GM18907 (cell line): ENCODE measurements around the gene GUSB.
"Not testable (repeated sequence)": the region's sequence is repeated elsewhere in the genome, so short reads cannot be mapped to it uniquely, and the experiment has no call there.

Experiments
- ATAC-seq: cut with Tn5 transposase; IDR thresholded peaks from one replicate; pipeline ENCODE4 v1.9.1; 2021; ENCODE audit warnings: mild to moderate bottlenecking, moderate library complexity; ENCODE audit not compliant: unreplicated experiment

GUSB gene

DNA sequence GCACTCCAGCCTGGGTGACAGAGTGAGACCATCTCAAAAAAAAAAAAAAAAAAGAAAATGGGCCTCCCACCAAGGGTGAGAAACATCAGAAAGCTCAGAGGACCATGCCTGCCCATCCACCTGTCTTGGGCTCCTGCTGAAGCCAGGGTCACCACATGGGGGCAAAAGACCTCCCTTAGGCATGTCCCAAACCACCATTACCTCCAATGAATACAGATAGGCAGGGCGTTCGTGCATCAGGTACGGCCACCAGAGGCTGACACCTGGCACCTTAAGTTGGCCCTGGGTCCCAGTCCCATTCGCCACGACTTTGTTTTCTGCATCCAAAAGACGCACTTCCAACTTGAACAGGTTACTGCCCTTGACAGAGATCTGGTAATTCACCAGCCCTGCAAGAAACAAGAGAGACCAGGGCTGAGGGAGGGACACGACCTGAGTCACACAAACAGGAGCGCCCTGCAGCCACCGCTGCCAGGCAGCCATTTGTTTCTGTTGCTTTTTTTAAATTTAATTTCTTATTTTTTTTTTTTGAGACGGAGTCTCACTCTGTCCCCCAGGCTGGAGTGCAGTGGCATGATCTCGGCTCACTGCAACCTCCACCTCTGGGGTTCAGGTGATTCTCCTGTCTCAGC lies 6.1 kb downstream of the GUSB start:
- no peak for ATAC-seq

DNA sequence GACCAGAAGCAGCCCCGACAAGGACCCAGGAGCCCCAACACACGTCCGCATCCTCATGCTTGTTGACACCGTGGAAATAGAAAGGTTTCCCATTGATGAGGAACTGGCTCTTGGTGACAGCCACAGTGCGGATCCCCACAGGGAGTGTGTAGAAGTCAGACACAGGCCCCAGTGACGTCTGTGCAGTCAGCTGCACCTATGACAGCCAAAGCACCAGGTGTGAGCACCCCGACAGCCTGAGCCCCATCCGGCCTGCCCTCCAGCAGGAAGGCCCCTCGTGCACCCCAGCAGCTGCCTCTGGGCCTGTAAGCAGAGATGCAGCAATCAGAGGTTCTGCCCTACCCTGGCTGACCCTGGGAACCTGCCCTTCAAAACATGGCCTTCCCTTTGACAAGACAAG lies 7.1 kb downstream of the GUSB start:
- ATAC-seq, result no peak

DNA sequence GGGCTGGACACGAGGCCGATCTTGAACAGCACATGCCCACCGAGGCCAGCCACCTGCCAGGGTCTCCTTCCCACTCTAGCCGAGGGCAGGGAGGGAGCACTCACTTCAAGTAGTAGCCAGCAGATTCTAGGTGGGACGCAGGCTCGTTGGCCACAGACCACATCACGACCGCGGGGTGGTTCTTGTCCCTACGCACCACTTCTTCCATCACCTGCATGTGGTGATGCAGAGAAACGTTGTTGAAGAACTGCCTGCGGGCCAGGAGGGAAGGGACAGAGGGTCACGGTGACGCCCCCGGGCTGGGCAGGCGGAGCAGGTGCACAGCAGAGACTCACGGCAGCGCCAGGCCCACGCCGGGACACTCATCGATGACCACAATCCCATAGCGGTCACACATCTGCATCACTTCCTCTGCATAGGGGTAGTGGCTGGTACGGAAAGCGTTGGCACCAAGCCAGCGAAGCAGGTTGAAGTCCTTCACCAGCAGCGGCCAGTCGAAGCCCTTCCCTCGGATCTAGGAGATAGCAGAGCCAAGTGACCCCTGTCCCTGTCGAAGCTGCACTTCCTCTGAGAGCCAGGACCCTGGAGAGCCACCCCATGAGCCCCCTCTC lies 7.7 kb downstream of the GUSB start:
- no peak for ATAC-seq

DNA sequence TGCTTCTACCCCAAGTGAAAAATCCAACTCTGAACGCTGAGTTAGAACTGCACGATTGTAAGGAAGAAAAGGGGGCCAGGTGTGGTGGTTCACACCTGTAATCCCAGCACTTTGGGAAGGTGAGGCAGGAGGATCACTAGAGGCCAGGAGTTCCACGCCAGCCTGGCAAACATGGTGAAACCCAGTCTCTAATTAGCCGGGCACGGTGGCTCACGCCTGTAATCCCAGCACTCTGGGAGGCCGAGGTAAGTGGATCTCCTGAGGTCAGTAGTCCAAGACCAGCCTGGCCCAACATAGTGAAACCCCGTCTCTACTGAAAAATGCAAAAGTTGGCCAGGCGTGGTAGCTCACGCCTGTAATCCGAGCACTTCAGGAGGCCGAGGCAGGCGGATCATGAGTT lies 9.0 kb downstream of the GUSB start:
- ATAC-seq, result no peak

DNA sequence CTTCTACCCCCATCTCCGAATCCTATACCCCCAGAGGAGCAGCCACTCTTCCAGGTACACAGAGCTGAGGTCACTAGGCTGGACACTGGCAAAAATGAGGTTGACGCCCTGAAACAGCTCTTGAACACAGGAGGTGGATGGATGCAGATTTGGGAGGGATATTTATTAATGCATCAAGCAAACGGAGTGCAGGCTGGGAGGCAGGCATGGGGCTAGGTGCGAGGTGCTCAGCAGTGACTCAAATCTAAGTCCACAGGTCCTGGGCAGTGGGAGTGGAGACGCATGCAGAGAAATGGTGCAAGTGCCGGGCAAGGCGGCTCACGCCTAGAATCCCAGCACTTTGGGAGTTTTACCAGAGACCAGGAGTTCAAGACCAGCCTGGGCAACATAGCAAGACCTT lies 11.0 kb downstream of the GUSB start:
- ATAC-seq, result no peak

DNA sequence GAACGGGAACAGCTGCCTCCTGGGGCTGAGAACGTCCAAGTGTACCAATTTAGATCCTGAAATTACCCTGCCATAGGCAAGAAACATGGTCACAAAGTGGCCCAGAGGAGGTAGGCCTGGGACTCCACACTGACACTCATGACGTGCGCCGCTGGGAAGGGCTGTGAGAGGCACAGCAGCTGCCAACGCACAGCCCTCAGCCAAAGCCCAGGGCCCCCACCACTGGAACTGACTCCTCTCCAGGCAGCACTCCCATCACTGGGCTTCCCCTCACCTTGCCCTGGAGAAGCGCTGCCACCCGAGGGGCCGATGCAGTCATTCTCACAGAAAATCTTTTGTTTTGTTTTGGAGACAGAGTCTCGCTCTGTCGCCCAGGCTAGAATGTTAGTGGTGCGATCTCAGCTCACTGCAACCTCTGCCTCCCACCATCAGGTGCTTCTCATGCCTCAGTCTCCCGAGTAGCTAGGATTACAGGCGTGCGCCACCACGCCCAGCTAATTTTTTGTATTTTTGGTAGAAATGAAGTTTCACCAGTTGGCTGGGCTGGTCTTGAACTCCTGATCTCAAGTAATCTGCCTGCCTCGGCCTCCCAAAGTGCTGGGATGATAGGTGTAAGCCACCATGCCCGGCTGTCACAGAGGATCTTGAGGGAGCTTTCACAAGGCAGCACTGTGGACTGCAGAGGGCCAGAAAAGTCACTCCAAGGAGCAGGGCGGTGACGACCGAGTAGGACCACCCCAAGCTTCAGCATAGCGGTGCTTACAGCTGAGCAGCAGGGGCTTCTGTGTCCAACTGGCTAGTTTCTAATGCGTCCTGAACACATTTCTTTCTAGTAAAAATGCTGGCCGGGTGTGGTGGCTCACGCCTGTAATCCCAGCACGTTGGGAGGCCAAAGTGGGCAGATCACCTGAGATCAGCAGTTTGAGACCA lies 13.5 kb downstream of the GUSB start:
- ATAC-seq, result no peak

DNA sequence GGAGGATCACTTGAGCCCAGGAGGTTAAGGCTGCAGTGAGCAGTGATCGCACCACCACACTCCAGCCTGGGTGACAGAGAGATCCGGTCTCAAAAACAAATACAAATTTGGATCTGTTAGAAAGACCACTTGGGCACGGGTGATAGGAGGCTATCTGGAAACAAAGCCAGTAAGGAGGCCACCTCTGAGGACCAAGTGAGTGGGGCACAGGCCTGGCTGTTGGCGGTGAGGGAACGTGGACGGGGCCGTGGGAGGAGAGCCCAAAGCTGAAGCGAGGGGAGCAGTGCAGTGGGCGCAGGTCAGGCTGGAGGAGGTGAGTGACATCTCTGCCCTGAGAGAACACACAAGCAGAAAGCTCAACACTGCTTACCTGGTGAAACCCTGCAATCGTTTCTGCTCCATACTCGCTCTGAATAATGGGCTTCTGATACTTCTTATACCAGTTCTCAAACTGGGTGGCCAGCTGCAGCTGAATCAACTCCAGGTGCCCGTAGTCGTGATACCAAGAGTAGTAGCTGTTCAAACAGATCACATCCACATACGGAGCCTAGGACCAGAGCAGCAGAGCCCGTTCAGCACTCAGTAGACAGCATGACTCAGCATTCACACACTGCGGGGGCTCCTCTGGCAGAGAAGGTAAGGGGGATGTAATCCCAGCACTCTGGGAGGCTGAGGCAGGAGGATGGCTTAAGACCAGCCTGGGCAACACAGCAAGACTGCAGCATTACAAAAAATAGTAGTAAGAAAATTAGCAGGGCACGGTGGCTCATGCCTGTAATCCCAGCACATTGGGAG lies 14.5 kb downstream of the GUSB start:
- no peak for ATAC-seq

DNA sequence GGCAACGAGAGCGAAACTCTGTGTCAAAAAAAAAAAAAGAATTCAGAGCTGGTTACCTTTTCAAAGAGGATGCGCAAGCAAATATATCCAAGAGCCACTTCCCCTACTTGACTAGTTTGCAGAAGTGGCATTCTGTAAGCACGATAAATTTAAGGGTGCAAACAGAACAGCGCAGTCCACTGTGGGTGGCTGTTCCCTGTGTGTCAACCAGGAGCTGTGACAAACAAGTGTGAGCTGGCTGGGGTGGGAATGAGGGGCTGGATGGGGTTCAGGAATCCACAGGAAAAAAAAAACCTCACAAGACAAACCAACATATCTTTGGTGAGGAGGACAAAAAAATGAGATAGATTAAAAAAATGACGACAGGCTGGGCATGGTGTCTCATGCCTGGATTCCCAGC lies 15.9 kb downstream of the GUSB start:
- ATAC-seq, result no peak

DNA sequence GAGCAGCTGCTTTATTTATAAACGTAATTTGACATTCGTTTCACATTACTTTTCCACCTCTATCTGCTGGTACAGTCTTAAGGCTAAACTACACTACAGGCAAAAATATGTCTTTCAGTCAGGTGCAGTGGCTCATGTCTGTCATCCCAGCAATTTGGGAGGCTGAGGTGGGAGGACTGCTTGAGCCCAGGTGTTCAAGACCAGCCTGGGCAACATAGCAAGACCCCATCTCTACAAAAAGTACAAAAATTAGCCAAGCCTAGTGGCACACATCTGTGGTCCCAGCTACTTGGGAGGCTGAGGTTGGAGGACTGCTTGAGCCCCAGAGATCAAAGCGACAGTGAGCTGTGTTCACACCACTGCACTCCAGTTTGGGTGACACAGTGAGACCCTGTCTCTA lies 17.3 kb downstream of the GUSB start:
- ATAC-seq, result not testable (repeated sequence)

DNA sequence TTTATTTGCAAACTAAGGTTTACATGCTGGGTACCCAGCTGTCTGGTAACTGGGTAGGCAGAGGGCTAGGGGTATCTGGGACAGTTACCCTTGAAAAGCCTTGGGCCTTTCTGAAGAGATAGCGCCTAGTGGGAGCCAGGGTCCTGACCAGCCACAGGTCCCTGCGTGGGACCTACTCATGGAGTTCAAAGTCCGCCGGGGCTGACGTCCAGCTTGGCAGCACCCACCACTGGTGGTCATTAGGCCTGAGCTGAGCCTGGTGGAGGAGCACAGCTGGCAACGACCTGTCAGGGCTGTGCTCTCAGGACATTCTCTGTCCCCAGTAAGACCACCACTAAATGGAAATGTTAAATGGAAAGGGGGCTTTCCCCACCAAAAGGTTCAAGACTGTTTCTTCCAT lies 20.0 kb downstream of the GUSB start:
- no peak for ATAC-seq

DNA sequence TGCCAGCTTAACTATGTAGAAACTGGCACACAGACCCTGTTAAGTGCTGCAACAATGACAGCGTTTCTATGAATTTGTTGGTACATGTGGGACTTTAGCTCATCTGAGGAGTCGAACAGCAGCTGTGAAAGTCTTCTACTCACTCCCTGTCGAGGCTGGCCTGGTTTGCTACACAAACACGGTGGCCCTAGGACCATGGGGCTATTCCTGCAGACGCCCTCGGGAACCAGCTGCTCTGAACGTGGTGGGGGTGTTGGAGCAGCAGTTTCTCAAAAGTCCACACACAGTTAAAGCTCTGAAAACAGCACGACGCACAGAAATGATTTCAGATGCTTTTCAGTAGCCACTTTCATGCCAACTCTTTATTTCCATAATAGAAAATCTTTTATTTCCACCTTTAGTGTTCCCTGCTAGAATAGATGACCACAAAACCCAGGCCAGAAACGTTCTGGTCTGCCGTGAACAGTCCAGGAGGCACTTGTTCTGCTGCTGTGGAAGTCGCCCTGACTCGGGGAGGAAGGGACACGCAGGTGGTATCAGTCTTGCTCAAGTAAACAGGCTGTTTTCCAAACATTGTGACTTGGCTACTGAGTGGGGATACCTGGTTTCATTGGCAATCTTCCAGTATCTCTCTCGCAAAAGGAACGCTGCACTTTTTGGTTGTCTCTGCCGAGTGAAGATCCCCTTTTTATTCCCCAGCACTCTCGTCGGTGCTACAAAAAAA lies 21.5 kb downstream of the GUSB start:
- no peak for ATAC-seq

DNA sequence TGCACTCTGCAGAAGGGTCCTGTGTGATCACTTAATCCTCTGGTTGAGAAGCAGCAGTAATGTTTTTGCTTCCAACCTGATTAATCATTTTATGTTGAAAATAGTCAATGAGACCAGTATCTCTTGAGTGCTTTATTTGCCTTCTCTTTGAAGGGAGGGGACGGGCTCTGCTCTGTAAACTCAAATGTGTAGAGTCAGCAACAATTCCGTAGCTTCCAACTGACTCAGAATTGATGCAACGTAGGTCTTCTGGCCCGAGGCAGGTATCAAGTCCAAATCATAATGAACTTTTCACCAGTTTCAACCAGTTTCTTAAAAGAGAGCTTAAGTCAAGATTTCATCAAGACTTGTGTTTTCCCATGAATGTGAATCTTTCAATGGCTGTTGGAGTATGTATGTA lies 26.3 kb downstream of the GUSB start:
- no peak for ATAC-seq

DNA sequence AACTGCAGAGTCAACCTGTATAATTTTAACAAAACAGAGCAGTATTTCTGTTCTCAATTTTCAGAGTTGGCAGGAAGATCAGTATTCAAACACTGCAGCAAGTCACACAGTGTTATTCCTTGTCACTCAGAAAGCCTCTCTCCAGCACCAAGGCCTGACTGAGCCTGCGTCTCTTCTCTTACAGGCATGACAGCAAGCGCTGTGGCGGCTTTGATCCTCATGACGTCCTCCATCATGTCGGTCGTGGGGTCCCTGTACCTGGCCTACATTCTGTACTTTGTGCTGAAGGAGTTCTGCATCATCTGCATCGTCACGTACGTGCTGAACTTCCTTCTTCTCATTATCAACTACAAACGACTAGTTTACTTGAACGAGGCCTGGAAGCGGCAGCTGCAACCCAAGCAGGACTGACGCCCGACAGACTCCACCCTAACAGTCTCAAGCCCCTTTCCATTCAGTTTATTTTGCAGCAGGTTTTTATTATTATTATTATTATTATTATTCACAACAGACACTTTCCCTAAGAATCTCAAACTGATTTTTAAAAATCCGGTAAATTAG lies 28.0 kb downstream of the GUSB start:
- no peak for ATAC-seq

DNA sequence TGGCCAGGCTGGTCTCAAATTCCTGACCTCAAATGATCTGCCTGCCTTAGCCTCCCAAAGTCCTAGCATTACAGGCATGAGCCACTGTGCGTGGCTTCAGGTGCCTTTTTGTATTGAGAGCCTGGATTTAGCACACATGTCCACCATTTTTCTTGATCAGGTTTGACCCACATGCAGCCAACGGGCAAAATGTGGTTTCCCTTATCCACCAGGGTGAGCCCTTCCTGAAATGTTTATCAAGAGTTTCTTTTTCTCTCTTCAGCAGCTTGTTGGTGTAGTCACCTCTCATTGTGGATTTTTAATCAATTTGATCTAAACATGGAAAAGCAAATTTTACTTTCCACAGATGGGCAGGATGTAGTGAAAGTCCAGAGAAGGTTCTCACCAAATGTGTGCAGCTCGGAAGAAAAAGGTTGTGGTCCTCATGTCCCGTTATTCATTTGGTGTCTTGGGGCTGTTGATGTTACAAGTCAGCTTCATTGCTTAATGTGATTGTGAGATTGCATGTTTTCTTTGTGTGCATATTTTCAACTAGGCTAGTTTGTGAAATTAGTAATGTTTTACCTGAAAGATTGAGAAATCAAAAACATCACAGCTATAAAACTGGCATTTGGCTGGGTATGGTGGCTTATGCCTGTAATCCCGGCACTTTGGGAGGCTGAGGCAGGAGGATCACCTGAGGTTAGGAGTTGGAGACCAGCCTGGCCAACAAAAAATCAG lies 28.9 kb downstream of the GUSB start:
- ATAC-seq, result no peak

DNA sequence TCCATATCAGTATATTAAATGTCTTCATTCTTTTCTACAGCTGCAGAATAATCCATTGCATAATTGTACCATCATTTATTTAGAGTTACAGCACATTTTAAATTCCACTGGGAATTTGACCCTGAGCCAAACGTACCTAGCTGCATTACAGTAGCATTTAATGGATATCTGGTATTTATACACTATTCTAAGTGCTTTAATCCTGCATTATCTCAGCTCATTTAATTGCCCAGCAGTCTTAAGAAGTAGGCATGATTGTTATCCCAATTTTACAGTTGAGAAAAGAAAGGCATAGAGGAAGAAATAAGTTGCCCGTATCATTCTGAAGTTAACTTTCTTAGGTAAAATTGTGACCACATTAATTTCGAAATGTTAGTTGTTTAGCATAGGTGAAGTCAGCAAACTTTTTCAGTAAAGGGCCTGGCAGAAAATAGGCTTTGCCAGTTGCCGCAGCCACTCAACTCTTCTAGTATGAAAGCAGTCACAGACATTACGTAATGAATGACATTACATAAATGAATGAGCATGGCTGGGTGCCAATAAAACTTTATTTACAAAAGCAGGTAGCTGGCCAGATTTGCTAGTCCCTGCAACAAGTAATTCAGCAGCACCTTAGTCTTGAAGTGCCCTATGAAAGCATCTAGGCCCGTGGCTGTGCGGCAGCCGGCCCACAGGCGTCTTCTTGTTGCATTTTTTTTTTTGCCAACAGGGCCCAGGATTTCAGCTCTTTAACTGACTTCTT lies 30.0 kb downstream of the GUSB start:
- ATAC-seq, result no peak

DNA sequence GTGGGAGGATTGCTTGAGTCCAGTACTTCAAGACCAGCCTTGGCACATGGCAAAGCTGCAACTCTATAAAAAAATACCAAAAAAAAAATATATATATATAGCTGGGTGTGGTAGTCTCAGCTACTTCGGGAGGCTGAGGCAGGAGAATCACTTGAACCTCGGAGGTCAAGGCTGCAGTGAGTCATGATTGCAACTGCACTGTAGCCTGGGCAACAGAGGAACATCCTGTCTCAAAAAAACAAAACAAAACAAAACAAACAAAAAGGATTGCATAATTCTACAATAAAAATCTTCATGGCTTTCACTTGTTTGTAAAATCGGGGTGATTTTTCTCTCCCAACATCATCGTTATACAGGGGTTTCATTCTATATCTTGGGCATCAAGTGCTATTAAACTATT lies 35.1 kb downstream of the GUSB start:
- ATAC-seq, result no peak

DNA sequence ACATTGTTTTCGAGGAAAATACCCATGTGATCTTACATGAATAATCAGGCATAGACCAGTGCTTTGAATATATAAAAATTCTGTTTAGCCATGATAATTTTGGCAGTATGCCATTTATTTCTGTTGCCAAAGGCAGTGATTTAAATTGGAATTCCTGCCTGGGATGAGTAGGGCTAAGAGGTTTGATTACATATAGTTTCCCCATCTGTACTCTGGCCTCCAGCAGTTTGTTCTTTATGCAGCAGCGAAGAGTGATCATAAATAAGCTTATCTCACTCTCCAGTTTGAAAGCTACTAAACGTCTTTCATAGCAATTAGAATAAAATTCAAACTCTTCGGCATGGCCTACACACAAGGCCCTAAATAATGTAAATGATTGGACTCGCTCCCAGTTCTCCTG lies 36.2 kb downstream of the GUSB start:
- not testable (repeated sequence) for ATAC-seq

DNA sequence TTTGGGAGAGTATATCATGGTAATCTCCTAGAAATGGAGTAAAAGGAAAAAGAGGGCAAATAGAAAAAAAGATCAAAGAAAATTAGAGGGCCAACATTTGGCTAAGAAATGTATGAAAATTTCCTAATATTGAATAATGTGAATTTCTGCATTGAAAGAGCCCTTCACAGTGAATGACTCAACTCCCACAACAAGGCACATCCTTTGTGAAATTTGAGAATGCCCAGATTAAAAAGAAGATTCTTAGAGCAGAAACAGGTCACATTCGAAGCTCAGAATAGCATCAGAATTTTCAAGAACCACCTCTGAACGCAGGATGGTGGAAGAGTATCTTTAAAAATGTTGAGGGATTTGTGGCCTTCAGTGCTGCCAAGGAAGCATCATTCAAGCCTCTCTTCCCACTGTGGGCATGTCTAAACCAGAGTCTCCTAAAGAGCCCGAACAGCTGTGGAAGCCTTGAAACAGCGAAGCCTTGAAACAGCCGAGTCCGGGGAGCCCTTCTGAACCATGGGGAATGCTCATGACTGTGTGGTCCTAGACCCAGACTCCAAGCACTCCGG lies 43.6 kb downstream of the GUSB start:
- ATAC-seq, result no peak

DNA sequence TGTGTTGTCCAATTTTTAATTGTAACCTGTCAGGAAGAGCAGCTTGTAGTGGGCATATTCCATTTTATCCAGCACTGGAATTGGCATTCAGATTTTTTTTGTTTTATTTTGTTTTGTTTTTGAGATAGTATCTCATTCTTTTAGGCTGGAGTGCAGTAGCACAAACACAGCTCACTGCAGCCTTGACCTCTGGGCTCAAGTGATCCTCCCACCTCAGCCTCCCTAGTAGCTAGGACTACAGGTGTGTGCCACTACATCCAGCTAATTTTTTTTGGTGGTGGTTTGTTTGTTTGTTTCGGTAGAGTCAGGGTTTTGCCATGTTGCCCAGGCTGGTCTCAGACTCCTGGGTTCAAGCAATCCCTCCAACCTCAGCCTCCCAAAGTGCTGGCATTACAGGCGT lies 44.7 kb downstream of the GUSB start:
- ATAC-seq, result no peak
